Hindlimb muscle (tissue), 1 donor: ENCODE results near the gene PCDHB11. TPM values are rescaled to one million over a fixed set of nuclear protein-coding genes. Genes with fewer than 3 reads are reported as not detected.
"Not testable (repeated sequence)": the region's sequence is repeated elsewhere in the genome, so short reads cannot be mapped to it uniquely, and the experiment has no call there.

Experiments
- DNase-seq: peaks from one replicate; pipeline ENCODE4 v3.0.0-alpha.2; 2013
- polyA plus RNA-seq: library from polyadenylated mRNA; unstranded; fragments of 120-200 nt; gene quantifications from one replicate; pipeline ENCODE4 v1.2.1, GENCODE V29; 2013; ENCODE audit not compliant: insufficient read length

Gene PCDHB11
- polyA plus RNA-seq: 4.4 TPM

DNA sequence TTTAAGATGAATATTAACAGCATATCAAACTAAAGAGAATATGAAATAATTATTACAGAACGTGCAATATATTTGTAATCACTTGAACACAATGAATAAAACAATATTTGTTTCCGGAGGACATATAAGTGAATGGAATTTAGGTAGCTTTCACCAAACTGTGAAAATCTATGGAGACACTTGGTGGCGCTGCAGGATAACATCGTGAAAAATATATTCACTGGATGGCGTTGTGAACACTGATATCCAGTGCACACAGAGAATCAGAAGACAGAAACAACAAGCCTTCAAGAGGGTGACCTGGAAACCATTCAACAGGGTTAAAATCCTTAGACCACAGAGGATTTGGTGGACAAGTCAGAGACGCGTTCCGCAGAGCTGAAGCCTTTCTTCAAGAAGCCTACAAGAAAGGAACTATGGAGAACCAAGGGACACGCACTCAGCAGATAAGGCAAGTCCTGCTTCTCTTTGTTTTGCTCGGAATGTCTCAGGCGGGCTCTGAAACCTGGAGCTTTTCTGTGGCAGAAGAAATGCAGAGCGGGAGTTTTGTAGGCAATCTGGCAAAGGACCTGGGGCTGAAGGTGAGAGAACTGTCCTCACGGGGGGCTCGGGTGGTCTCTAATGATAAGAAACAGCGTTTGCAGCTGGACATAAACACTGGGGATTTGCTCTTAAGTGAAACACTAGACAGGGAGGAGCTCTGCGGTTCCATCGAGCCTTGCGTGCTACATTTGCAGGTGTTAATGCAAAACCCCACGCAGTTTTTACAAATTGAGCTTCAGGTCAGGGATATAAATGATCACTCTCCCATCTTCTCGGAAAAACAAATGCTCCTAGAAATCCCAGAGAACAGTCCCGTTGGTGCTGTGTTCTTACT is at the start of gene PCDHB11:
PCDHB11 (plus strand) TSS at position 269 of the 877 bp plus-strand sequence; CDS start at position 417, 148 bp downstream.
- DNase-seq: no peak

DNA sequence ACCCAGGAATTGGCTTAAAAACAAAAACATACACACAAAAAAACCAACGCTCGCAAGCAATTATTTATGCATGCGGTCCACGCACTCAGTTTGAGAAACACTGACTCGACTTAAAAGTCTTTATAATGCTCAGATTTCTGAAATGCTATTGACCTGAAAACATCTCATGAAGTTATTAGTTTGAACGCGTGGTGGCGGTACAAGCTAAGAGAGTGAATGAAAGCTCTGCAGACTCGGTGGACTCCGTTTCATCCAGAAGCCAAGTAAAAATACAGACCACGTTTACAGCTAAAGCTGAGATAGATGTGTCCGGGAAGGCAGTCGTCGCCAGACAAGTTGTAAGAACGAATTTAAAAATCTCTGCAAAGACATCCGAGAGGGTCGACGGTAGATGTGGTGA is 49.6 kb upstream of the PCDHB11 start, which contains the start of gene PCDHB6:
PCDHB6 (plus strand) TSS at position 246 of the 400 bp plus-strand sequence. CDS start 201 bp downstream, outside the sequence.
- no peak for DNase-seq

DNA sequence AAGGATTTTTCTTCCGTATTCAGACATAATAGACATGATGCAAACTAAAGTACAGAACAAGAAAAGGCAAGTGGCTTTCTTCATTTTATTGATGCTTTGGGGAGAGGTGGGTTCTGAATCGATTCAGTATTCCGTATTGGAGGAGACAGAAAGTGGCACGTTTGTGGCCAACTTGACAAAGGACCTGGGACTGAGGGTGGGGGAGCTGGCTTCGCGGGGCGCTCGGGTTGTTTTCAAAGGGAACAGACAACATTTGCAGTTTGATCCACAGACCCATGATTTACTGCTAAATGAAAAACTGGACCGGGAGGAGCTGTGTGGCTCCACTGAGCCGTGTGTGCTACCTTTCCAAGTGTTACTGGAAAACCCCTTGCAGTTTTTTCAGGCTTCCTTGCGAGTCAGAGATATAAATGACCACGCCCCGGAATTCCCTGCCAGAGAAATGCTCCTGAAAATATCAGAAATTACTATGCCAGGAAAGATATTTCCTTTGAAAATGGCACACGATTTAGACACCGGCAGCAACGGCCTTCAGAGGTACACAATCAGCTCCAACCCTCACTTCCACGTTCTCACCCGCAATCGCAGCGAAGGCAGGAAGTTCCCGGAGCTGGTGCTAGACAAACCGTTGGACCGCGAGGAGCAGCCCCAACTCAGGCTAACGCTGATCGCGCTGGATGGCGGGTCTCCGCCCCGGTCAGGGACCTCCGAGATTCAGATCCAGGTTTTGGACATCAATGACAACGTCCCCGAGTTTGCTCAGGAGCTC is 49.0 kb upstream of the PCDHB11 start:
- no peak for DNase-seq

DNA sequence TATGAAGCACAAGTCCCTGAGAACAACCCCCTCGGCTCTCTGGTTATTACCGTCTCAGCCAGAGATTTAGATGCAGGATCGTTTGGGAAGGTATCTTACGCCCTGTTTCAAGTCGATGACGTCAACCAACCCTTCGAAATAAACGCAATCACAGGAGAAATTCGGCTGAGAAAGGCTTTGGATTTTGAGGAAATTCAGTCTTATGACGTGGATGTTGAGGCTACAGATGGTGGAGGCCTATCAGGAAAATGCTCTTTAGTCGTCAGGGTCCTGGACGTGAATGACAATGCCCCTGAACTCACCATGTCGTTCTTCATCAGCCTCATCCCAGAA is 48.5 kb upstream of the PCDHB11 start:
- DNase-seq: no peak

DNA sequence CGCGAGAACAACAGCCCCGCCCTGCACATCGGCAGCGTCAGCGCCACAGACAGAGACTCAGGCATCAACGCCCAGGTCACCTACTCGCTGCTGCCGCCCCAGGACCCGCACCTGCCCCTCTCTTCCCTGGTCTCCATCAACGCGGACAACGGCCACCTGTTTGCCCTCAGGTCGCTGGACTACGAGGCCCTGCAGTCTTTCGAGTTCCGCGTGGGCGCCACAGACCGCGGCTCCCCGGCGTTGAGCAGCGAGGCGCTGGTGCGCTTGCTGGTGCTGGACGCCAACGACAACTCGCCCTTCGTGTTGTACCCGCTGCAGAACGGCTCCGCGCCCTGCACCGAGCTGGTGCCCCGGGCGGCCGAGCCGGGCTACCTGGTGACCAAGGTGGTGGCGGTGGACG is 47.8 kb upstream of the PCDHB11 start:
- not testable (repeated sequence) for DNase-seq

DNA sequence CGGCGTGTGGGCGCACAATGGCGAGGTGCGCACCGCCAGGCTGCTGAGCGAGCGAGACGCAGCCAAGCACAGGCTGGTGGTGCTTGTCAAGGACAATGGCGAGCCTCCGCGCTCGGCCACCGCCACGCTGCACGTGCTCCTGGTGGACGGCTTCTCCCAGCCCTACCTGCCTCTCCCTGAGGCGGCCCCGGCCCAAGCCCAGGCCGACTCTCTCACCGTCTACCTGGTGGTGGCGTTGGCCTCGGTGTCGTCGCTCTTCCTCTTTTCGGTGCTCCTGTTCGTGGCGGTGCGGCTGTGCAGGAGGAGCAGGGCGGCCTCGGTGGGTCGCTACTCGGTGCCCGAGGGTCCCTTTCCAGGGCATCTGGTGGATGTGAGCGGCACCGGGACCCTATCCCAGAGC is 47.3 kb upstream of the PCDHB11 start:
- DNase-seq: not testable (repeated sequence)

DNA sequence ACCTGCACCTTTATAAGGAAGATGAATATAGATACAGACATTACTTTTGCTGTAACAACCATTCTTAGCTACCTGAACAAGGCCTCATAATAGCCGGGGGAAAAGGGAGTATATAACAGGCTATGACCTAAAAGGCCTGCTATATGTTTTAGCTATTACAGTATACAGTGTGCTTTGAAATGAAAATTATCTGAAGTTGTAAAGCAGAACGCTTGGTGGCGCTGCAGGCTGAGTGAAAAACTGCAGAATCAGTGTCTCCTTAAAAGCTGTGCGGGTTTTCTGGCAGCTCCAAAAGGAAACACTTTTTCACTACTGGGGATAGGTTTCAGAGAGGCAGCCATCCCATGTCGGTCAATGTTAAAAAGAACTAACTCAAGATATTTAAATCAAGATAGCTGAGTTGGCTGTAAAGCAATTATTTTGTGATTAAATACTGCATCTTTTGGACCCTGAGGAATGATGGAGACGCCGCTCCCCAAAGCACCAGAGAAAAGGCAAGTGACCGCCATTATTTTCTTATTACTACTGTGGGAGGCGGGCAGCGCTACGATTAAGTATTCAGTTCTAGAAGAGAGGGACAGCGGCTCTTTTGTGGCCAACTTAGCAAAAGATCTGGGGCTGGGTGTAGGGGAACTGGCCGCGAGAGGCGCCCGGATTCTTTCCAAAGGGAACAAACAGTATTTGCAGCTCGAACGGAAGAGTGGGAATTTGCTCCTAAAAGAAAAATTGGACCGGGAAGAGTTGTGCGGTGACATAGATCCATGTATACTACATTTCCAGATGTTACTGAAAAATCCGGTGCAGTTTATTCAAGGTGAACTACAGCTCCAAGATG is 43.7 kb upstream of the PCDHB11 start:
- DNase-seq: no peak

DNA sequence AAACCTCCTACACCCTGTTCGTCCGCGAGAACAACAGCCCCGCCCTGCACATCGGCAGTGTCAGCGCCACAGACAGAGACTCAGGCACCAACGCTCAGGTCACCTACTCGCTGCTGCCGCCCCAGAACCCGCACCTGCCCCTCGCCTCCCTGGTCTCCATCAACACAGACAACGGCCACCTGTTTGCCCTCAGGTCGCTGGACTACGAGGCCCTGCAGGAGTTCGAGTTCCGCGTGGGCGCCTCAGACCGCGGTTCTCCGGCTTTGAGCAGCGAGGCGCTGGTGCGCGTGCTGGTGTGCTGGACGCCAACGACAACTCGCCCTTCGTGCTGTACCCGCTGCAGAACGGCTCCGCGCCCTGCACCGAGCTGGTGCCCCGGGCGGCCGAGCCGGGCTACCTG is 42.1 kb upstream of the PCDHB11 start:
- DNase-seq: not testable (repeated sequence)

DNA sequence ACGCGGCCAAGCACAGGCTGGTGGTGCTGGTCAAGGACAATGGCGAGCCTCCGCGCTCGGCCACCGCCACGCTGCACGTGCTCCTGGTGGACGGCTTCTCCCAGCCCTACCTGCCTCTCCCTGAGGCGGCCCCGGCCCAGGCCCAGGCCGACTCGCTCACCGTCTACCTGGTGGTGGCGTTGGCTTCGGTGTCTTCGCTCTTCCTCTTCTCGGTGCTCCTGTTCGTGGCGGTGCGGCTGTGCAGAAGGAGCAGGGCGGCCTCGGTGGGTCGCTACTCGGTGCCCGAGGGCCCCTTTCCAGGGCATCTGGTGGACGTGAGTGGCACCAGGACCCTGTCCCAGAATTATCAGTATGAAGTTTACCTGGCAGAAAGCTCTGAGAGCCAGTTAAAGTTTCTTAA is 41.5 kb upstream of the PCDHB11 start:
- DNase-seq: not testable (repeated sequence)

DNA sequence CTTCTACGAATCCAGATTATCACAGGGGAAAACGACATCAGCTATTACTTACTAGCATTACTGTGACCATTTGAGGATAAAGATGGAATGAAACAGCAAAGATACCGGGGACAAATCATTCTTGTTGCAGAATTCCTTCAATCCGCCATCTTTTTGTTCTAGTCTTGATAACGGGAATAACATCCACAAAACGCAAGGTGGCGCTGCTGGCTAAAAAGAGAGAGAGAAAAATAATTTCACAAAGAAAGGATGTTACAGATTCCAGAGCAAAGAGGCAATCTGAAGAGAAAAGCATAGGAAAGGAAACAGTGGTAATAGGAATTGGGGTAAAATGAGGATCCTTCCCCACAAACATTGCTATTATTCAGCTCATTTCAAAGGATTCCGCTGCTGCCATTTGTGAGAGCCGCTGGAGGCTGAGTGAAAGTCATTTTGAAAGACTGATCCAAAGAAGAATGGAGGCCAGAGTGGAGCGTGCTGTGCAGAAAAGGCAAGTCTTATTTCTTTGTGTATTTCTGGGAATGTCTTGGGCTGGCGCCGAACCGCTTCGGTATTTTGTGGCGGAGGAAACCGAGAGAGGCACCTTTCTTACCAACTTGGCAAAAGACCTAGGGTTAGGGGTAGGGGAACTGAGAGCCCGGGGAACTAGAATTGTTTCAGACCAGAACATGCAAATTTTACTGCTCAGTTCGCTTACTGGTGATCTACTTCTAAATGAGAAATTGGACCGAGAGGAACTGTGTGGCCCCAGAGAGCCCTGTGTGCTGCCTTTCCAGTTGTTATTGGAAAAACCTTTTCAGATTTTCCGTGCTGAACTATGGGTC is 26.8 kb upstream of the PCDHB11 start, which contains the start of gene PCDHB7:
PCDHB7 (plus strand) TSS at position 264 of the 824 bp plus-strand sequence; CDS start at position 456, 192 bp downstream.
- peak; percentile 23 for DNase-seq

DNA sequence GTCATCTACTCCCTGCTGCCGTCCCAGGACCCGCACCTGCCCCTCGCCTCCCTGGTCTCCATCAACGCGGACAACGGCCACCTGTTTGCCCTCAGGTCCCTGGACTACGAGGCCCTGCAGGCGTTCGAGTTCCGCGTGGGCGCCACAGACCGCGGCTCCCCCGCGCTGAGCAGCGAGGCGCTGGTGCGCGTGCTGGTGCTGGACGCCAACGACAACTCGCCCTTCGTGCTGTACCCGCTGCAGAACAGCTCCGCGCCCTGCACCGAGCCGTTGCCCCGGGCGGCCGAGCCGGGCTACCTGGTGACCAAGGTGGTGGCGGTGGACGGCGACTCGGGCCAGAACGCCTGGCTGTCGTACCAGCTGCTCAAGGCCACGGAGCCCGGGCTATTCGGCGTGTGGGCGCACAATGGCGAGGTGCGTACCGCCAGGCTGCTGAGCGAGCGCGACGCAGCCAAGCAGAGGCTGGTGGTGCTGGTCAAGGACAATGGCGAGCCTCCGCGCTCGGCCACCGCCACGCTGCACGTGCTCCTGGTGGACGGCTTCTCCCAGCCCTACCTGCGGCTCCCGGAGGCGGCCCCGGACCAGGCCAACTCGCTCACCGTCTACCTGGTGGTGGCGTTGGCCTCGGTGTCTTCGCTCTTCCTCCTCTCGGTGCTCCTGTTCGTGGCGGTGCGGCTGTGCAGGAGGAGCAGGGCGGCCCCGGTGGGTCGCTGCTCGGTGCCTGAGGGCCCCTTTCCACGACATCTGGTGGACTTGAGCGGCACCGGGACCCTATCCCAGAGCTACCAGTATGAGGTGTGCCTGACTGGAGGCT is 24.9 kb upstream of the PCDHB11 start:
- not testable (repeated sequence) for DNase-seq

DNA sequence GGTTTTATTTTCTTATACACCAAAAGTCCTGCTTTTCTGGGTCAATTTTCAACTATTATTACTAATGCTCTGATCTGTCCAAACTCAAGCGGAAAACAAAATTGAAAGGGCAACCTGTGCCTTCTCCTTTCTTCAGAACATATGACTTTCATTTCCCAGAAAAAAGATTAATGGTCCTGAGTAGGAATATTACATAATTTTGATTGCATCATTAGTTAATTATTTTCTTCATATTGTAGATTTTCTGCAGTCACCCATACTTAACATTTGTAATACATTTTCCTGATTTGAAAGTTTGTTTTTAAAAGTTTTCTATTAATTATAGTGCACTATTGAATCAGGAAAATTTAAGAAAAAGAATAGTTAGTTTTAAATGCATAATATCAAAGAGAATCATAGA is 23.5 kb upstream of the PCDHB11 start:
- DNase-seq: no peak

DNA sequence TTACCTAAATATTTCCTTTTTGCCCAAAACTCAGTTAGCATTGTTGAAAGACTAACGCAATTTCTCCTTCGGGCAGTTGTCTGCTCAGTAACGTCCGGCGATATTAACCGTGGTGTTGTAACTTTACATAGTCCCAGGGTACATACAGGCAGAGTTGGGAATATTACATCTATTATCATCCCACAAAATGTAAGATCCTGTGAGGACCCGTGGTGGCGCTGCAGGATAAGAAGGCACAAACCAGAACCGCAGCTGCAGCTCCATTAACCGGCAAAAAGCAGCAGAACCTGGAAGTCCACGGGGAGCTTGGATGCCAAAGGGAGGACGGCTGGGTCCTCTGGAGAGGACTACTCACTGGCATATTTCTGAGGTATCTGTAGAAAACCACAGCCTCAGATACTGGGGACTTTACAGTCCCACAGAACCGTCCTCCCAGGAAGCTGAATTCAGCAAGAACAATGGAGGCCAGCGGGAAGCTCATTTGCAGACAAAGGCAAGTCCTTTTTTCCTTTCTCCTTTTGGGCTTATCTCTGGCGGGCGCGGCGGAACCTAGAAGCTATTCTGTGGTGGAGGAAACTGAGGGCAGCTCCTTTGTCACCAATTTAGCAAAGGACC is 21.7 kb upstream of the PCDHB11 start, which contains the start of gene PCDHB8:
PCDHB8 (plus strand) TSS at position 214 of the 615 bp plus-strand sequence; CDS start at position 459, 245 bp downstream.
- not testable (repeated sequence) for DNase-seq

DNA sequence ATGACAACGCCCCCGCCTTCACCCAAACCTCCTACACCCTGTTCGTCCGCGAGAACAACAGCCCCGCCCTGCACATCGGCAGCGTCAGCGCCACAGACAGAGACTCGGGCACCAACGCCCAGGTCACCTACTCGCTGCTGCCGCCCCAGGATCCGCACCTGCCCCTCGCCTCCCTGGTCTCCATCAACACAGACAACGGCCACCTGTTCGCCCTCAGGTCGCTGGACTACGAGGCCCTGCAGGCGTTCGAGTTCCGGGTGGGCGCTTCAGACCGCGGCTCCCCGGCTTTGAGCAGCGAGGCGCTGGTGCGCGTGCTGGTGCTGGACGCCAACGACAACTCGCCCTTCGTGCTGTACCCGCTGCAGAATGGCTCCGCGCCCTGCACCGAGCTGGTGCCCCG is 20.1 kb upstream of the PCDHB11 start:
- not testable (repeated sequence) for DNase-seq

DNA sequence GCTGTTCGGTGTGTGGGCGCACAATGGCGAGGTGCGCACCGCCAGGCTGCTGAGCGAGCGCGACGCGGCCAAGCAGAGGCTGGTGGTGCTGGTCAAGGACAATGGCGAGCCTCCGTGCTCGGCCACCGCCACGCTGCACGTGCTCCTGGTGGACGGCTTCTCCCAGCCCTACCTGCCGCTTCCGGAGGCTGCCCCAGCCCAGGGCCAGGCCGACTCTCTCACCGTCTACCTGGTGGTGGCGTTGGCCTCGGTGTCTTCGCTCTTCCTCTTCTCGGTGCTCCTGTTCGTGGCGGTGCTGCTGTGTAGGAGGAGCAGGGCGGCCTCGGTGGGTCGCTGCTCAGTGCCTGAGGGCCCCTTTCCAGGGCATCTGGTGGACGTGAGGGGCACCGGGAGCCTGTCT is 19.6 kb upstream of the PCDHB11 start:
- DNase-seq: not testable (repeated sequence)

DNA sequence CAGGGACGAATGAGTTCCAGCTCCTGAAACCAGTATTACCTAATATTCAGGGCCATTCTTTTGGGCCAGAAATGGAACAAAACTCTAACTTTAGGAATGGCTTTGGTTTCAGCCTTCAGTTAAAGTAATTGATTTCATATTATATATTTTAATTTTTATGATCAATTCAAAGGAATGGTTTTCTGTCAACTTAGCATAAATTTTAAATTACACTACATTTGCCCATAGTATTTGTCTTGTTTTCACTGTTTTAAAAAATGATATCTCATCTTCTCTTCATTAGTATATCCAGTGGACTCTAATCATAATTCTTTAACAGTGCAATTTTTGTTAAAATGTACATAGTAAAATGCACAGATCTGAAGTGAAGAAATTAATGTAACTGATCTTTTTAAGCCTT is 19.1 kb upstream of the PCDHB11 start:
- DNase-seq: no peak

DNA sequence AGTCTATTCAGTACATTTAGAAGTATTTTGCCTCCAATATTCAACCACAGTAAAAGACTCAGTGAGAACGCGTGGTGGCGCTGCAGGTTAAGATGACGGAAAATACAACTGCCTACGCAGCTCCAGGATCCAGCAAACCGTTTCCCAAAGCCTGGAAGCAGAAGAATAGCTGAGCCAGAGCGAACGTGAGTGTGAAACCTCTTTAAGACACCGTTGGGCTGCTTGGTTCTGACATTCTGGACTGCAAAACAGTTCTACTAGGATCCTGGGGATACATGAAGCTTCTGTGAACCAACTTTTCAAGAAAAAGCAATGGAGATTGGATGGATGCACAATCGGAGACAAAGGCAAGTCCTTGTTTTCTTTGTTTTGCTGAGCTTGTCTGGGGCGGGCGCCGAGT is 17.2 kb upstream of the PCDHB11 start, which contains the start of gene PCDHB16:
PCDHB16 (plus strand) TSS at position 140 of the 400 bp plus-strand sequence; CDS start at position 313, 173 bp downstream.
- peak; percentile 8 for DNase-seq

DNA sequence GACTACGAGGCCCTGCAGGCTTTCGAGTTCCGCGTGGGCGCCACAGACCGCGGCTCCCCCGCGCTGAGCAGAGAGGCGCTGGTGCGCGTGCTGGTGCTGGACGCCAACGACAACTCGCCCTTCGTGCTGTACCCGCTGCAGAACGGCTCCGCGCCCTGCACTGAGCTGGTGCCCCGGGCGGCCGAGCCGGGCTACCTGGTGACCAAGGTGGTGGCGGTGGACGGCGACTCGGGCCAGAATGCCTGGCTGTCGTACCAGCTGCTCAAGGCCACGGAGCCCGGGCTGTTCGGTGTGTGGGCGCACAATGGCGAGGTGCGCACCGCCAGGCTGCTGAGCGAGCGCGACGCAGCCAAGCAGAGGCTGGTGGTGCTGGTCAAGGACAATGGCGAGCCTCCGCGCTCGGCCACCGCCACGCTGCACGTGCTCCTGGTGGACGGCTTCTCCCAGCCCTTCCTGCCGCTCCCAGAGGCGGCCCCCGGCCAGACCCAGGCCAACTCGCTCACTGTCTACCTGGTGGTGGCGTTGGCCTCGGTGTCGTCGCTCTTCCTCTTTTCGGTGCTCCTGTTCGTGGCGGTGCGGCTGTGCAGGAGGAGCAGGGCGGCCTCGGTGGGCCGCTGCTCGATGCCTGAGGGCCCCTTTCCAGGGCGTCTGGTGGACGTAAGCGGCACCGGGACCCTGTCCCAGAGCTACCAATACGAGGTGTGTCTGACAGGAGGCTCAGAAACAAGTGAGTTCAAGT is 15.1 kb upstream of the PCDHB11 start:
- not testable (repeated sequence) for DNase-seq

DNA sequence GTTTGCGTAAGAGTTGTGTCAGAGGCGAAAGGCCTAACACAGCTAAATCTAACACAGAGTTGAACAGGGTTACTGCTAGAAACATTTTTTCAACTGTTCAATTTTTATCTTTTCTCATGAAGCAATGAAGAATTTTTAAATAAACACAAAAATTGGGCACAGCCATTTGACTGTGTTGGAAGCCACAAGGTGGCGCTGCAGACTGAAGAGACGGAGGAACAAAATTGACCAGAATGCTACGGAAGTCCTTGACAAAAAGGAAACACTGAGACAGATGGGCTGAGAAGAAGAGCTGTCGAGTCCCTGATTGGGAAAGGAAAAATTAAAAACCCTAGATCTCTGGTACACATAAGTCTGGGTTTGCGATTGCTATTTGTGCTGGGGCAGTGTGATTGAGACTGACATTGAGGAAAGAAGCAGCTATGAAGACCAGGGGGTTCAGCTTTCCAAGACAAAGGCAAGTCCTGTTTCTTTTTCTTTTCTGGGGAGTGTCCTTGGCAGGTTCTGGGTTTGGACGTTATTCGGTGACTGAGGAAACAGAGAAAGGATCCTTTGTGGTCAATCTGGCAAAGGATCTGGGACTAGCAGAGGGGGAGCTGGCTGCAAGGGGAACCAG is 12.4 kb upstream of the PCDHB11 start, which contains the start of gene PCDHB9:
PCDHB9 (plus strand) TSS at position 265 of the 616 bp plus-strand sequence; CDS start at position 423, 158 bp downstream.
- no peak for DNase-seq
